GM19193 (cell line): ENCODE results near the gene NBDY.

Experiments used
- POLR2A ChIP-seq: IDR thresholded peaks from 4 replicates; pipeline ENCODE4 v1.6.1; 2011; ENCODE audit not compliant: insufficient read depth, insufficient read length; ENCODE audit errors: extremely low read depth

The NBDY gene

GRCh38 chrX:56785442-56785841, 56.4 kb downstream of the NBDY start:
- no peak for TF ChIP-seq POLR2A

DNA sequence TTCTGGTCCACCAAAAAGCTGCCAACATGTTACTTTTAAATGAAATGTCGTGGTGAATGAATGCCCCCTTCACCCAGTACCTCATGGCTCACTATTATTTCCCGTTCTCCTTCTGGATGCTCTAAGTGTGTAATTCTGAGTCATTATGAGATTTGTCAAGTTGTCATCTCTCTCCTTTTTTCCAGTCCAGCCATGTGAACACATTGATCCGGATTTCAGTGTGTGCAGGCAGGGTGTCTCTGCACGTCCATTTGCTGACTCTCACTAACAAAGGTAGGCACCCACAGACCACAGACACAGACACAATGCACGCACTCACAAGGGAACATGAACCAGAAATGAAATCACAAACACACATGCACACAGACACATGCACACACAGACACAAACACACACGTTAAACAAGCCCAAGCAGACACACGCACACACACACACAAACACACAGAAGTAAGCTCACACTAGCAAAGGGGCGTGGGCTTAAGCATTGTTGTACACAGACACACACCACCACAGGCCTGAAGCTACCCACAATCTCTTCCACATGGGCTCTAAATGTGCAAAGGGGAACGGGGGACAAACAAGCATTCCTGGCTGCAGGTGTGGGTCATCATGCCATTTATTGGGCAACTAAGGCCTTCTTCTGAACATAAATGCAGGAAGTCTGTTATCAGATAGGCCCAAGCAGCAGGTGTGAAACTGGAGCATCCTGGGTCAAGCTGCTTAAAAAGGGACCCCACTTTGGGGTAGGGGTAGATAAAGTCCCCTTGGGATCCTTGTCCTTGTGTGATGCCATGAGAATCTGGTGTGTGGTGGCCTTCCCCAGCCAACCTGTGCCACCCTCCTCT, 58.1 kb downstream of the NBDY start:
- TF ChIP-seq POLR2A, result no peak

DNA sequence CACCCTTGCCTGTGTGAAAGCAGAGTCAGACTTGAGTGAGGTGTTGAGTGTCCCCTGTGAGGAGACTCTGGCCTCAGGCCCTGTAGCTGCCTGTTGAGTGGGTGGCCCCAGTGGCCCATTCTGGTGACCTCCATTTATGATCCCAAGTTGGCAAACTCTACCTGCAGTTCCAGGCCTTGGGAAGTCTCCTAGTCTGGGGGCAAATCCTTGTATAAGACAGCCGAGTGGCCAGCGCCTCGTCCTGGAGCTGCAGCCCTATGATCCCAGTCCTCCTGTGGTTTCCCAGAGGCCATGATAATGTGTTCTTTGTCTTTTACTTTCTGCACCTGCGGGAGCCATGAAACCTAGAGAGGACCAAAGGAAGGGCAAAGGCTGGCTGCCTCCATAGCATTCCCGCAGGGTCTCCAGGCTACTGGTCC, 58.7 kb downstream of the NBDY start:
- no peak for TF ChIP-seq POLR2A

- TF ChIP-seq POLR2A, result no peak
These were observed 59.2 kb downstream of the NBDY start for GRCh38 chrX:56788229-56788628.

GRCh38 chrX:56788717-56789122, 59.7 kb downstream of the NBDY start:
- TF ChIP-seq POLR2A, result no peak

DNA sequence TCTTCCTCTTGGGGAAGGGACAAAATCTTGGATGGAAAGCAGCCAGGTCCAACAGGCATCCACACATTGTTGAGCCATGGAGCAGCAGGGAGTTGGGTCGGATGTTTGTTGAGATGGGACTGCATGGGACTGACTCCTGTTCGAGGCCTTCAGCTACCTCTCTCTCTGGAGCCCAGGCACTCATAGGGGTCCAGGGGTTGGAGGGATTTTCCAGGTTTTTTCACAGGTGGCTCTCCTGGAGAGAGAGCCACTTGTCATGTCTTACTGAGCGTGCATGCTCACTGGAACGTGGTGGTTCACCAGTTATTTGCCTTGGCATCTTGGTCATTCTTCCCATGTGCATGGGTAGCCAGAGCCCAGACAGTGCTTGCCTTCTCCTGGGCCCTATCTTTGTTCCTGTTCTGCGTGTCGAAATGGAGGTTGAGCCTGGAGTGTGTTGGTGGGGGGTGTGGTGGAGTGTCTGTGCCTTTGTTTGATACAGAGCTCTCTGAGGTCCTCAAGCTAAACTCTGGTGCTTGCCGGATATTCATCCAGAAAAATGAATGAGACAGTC, 60.6 kb downstream of the NBDY start:
- TF ChIP-seq POLR2A, result no peak

DNA sequence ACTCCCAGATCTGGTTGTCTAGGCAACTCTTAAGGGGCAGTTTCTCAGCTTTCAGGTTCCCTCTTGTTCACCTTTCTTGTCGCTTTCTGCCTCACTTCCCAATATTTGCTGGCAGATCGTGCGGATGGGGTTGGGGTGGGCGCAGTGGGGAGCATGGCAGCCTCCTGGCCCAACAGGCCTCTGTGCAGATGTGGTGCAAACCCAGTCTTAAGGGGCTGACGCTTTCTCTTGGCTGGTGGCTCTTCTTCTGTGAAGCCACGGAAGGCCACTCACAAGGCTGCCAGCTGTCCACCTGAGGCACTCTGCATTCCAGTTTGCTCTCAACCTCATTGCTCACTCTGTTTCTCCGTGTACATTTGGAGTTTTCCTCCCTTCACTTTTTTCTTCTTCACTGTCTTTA, 61.7 kb downstream of the NBDY start:
- no peak for TF ChIP-seq POLR2A

DNA sequence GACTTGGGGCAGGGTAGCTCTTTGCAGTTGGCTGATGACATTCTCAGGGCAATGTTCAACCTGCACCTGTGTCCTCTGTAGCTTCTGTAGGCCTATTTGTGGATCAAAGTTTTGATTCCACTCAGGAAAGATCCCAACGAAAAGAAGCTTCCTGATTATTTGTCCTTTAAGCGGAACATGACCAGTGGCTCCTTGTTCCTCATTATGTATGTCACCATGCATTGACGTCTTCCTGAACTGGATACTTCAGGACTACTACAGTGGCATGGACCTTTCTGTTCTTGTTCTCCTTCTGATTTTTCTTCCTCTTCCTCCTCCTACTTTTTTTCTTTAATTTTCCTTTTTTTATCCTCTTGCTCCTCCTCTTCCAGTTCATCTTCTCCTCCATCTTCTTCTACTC, 62.4 kb downstream of the NBDY start:
- no peak for TF ChIP-seq POLR2A

DNA sequence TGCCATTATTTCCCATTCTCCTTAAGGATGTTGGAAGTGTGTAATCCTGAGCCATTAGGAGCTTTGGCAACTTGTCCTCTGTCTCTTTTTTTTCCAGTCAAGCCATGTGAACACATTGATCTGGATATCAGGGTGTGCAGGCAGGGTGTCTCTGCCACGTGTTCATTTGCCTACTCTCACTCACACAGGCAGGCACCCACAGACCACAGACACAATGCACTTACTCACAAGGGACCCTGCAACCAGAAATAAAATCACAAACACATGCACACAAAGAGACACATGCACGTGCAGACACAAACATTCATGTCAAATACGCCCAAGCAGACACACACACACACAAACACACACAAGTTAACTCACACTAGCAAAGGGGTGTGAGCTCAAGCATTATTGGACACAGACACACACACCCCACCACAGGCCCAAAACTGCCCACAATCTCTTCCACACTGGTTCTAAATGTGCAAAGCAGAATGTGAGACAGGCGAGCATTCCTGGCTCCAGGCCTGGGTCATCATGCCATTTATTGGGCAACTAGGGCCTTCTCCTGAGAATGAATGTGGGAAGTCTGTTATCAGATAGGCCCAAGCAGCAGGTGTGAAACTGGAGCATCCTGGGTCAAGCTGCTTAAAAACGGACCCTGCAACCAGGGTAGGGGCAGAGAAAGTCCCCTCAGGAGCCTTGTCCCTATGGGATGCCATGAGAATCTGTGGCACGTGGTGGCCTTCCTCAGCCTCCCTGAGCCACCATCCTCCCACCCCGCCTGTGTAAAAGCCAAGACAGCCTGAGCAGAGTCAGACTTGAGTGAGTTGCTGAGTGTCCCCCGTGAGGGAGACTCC, 63.4 kb downstream of the NBDY start:
- no peak for TF ChIP-seq POLR2A

- TF ChIP-seq POLR2A, result no peak
These were observed 64.0 kb downstream of the NBDY start for GRCh38 chrX:56793112-56793430.

DNA sequence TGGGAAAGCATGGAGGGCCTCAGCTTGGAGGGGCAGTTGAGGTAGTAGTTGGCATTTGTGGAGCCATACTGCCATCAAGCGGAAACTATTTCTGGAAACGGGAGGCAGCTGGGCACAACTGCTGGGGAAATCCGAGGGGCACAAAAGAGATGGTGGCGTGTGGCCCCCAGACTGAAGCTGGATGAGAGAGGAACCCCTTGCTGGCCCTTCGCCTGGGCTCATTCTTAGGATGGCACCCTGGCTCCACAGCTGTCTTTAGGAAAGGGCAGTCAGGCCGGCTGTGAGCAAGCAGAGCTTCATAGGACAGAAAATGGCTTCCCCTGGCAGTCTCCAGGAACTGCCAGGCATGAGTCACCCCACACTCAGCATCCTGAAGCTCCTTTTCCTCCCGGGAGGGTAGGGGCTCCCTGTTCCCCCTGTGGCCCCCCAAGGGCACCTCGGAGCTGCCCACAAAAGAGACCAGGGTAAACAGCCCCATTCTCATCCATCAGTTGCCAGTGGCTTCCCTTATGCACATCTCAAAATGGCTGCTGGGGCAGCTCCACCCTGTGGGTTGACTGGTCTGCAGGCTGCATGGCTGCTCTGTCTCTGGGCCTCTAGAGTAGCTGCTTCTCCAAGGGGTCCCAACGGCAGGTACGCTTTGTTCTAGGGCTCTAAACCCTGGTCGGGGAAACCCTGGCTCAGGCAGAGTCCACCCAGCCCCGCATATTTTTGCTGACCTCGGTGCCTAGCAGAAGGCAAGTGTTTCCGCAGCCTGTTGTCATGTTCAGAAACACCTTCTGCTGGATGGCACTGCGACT, 64.7 kb downstream of the NBDY start:
- no peak for TF ChIP-seq POLR2A

GRCh38 chrX:56794404-56795230, 65.6 kb downstream of the NBDY start:
- TF ChIP-seq POLR2A, result no peak

GRCh38 chrX:56795309-56795868, 66.3 kb downstream of the NBDY start:
- no peak for TF ChIP-seq POLR2A

- no peak for TF ChIP-seq POLR2A
These were observed 67.8 kb downstream of the NBDY start for GRCh38 chrX:56796641-56797395.
